Left lobe of liver (tissue), 2 donors: Measurements from ENCODE around the gene PDZD2. TPM values are rescaled to one million over a fixed set of nuclear protein-coding genes. Genes with fewer than 3 reads are reported as not detected.
"Not testable (repeated sequence)": the region's sequence is repeated elsewhere in the genome, so short reads cannot be mapped to it uniquely, and the experiment has no call there.

ENCODE experiments used
- ATAC-seq: fragments of 200-7000 bp; cut with Tn5 transposase; one replicate; pipeline ENCODE4 v1.9.1; 2020; ENCODE audit warnings: mild to moderate bottlenecking, moderate library complexity
- DNase-seq: peaks from one replicate; pipeline ENCODE4 v3.0.0-alpha.2; 2020; ENCODE audit warnings: low spot score
- total RNA-seq: library from RNA; stranded (reverse); gene quantifications from one replicate; pipeline ENCODE4 v1.2.1, GENCODE V29; 2021
- donor health status: DM: no; HTN: no; CAD: no; lungs with moderate emphysema.
- donor health status: DM: no; HTN: yes; CAD: no.

PDZD2 gene
- total RNA-seq, 1 donor from 2014 or later, result 0.63 TPM

DNA sequence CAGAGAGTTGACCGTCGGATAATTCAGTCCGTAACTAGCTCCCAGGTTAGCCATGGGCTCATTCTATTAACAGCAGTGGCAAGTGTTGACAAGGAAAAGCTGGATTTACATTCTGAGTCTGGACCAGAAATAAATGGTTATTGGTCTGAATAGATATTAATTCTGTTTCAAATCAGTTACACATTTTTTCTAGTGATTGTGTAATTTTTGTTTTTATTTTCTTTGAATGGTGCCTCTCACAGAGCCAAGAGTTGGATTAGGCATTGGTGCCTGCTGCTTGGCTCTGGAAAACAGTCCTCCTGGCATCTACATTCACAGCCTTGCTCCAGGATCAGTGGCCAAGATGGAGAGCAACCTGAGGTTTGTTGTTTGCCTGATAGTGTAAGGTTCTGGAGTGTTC lies 420.1 kb downstream of the PDZD2 start:
- no peak for ATAC-seq
- no peak for DNase-seq

GRCh38 chr5:32059761-32060530 lies 421.0 kb downstream of the PDZD2 start:
- no peak for ATAC-seq
- DNase-seq, result no peak

DNA sequence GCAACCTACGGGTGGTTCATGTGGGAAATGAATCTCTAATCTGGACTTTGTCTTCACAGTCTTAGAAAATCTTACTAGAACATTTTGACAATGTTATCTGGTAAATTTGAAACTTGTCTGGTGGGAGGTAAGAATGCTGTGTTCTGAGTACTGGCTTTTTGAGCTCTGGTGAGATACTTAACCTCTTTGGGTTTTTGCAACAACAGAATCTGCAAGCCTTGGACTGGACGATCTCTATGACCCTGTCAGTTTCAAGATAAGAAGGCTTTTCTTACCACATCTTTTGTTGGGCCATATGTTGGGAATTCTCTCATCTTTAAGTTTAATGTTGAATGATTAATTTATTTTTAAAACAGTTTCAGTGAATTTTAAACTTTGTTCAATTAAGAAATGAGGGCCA lies 422.3 kb downstream of the PDZD2 start:
- no peak for ATAC-seq
- no peak for DNase-seq

GRCh38 chr5:32066448-32066847 lies 427.5 kb downstream of the PDZD2 start:
- peak; percentile 25 for ATAC-seq
- DNase-seq, result no peak

GRCh38 chr5:32067774-32068470 lies 429.0 kb downstream of the PDZD2 start:
- ATAC-seq (peak; percentile 21), DNase-seq (no peak)

DNA sequence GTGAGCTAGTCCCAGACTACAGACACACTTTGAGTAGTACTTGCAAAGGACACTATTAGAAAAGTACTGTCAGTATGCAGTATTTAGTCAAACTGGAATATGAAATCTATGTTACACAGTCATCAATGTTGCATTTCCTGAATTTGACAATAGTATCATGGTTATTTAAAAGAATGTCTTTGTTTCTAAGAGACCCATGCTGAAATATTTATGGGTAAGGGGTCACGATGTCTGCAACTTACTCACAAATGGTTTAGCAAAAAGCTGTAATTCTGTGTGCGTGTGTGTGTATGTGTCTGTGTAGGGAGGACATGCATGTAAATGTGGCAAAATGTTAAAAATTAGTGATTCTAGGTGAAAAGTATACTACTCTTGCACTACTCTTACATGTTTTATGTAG lies 429.6 kb downstream of the PDZD2 start:
- DNase-seq (no peak), ATAC-seq (no peak)

DNA sequence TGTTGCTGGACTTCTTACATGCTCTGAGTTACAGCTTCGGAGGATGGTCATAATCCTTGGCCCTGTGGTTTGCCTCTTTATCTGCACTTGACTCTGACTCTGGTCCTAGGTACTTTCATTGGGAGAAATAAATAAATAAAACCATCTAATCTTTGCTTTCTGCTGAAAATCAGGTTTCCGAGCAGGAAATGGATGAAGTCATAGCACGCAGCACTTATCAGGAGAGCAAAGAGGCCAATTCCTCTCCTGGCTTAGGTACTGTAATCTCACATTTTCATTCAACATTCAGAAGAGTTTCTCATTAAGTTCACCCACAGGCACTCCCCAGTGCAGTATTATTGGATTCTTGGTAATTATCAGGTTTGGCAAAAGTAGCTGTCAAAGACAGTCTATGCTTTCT lies 430.5 kb downstream of the PDZD2 start:
- ATAC-seq, result no peak

DNA sequence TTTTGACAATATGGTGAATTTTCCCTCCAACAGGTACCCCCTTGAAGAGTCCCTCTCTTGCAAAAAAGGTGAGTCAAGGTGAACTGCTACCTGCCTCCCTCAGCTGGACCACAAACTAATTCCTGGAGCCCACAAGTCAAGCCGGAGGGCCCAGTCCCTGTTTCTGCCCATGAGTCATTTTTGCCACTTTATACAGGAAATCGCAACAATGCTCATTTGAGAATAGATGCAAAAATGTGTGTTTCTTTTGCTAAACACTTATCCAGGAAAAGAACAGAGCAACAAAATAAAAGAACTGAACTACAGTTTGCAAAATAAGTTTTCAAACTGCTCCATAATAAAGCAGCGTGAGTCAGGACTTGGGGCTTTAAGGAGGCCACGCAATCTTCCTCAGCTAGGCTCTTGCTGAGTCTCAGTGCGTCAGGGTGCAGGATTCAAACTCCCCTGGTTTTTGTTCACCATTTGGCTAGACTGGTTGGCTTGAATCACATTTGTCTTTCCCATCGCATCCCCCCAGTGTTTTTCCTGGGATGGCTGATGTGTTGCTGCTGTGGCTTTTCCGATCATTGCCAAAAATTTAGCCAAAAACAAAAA lies 432.5 kb downstream of the PDZD2 start:
- DNase-seq (no peak), ATAC-seq (no peak)

More for the DNA sequence above, 430.5 kb downstream of the PDZD2 start:
- DNase-seq, result no peak

GRCh38 chr5:32072054-32072453 lies 433.1 kb downstream of the PDZD2 start:
- DNase-seq, result no peak
- ATAC-seq, result no peak

- no peak for ATAC-seq
- DNase-seq, result peak; percentile 43
These were observed 435.5 kb downstream of the PDZD2 start for GRCh38 chr5:32074401-32074800.

- DNase-seq (peak; percentile 42), ATAC-seq (peak; percentile 77)
These were observed 438.1 kb downstream of the PDZD2 start for GRCh38 chr5:32076699-32077695.

DNA sequence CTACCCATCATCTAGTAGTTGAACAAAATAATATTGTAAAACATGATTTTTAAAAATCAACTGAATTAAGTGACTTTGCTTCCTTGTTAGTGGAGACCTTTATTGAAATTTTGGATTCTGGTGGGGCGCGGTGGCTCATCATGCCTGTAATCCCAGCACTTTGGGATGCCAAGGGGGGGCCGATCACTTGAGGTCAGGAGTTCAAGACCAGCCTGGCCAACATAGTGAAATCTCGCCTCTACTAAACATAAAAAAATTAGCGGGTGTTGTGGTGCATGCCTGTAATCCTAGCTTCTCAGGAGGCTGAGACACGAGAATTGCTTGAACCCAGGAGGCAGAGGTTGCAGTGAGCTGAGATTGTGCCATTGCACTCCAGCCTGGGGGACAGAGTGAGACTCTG lies 439.9 kb downstream of the PDZD2 start:
- DNase-seq, ATAC-seq: not testable (repeated sequence)

GRCh38 chr5:32080565-32080964 lies 441.6 kb downstream of the PDZD2 start:
- not testable (repeated sequence) for ATAC-seq

GRCh38 chr5:32082701-32083100 lies 443.8 kb downstream of the PDZD2 start:
- ATAC-seq (no peak), DNase-seq (no peak)

More at GRCh38 chr5:32080565-32080964, 441.6 kb downstream of the PDZD2 start:
- not testable (repeated sequence) for DNase-seq

- DNase-seq, result peak; percentile 67
- ATAC-seq, result peak; percentile 98
These were observed 445.1 kb downstream of the PDZD2 start for GRCh38 chr5:32083981-32084430.

DNA sequence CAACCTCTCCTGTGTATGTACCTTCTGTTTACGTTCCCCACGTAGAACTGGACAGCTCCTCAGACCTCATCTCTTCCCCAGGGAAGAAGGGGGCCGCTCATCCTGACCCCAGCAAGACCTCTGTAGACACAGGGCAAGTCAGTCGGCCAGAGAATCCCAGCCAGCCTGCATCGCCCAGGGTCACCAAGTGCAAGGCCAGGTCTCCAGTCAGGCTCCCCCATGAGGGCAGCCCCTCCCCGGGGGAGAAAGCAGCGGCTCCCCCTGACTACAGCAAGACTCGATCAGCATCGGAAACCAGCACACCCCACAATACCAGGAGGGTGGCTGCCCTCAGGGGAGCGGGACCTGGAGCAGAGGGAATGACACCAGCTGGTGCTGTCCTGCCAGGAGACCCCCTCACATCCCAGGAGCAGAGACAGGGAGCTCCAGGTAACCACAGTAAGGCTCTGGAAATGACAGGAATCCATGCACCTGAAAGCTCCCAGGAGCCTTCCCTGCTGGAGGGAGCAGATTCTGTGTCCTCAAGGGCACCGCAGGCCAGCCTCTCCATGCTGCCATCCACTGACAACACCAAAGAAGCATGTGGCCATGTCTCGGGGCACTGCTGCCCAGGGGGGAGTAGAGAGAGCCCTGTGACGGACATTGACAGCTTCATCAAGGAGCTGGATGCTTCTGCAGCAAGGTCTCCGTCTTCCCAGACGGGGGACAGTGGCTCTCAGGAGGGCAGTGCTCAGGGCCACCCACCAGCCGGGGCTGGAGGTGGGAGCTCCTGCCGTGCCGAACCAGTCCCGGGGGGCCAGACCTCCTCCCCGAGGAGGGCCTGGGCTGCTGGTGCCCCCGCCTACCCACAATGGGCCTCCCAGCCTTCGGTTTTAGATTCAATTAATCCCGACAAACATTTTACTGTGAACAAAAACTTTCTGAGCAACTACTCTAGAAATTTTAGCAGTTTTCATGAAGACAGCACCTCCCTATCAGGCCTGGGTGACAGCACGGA lies 448.5 kb downstream of the PDZD2 start:
- no peak for ATAC-seq
- DNase-seq, result no peak

- no peak for ATAC-seq
- no peak for DNase-seq
These were observed 449.3 kb downstream of the PDZD2 start for GRCh38 chr5:32088214-32088613.

DNA sequence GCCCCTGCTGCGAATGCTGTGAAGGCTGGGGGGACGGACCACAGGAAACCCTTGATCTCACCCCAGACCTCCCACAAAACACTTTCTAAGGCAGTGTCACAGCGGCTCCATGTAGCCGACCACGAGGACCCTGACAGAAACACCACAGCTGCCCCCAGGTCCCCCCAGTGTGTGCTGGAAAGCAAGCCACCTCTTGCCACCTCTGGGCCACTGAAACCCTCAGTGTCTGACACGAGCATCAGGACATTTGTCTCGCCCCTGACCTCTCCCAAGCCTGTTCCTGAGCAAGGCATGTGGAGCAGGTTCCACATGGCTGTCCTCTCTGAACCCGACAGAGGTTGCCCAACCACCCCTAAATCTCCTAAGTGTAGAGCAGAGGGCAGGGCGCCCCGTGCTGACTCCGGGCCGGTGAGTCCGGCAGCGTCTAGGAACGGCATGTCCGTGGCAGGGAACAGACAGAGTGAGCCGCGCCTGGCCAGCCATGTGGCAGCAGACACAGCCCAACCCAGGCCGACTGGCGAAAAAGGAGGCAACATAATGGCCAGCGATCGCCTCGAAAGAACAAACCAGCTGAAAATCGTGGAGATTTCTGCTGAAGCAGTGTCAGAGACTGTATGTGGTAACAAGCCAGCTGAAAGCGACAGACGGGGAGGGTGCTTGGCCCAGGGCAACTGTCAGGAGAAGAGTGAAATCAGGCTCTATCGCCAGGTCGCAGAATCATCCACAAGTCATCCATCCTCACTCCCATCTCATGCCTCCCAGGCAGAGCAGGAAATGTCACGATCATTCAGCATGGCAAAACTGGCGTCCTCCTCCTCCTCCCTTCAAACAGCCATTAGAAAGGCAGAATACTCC lies 450.4 kb downstream of the PDZD2 start:
- peak; percentile 29 for ATAC-seq
- no peak for DNase-seq
